Panc1 (cell line): Measurements from ENCODE around the gene LIN7C.

Source experiments
- POLR2AphosphoS5 ChIP-seq: IDR thresholded peaks from 2 replicates; pipeline ENCODE4 v1.6.1; 2012; ENCODE audit warnings: mild to moderate bottlenecking, low read depth, low read length, moderate library complexity
- SIN3A ChIP-seq: IDR thresholded peaks from 2 replicates; pipeline ENCODE4 v1.6.1; 2012; ENCODE audit warnings: low read depth, mild to moderate bottlenecking, low read length, moderate library complexity, borderline replicate concordance; ENCODE audit not compliant: insufficient read depth
- TCF7L2 ChIP-seq: IDR thresholded peaks from 2 replicates; pipeline ENCODE4 v1.6.1; 2011; ENCODE audit warnings: mild to moderate bottlenecking, low read depth, low read length, inconsistent platforms
- TF ChIP-seq, protein P1 (sequence below): fragments of 450-650 bp; IDR thresholded peaks from 2 replicates; pipeline ENCODE4 v1.5.1; 2017; ENCODE audit warnings: mild to moderate bottlenecking
- TF ChIP-seq, protein P2 (sequence below), 2 experiments: IDR thresholded peaks; 2 replicates each; pipeline ENCODE4 v1.6.1; 2011 to 2012; ENCODE audit warnings: low read depth in 2 of 2, control low read depth in 1 of 2, low read length in 1 of 2, mild to moderate bottlenecking in 1 of 2, moderate library complexity in 1 of 2; ENCODE audit not compliant: insufficient read depth in 1 of 2

DNA sequence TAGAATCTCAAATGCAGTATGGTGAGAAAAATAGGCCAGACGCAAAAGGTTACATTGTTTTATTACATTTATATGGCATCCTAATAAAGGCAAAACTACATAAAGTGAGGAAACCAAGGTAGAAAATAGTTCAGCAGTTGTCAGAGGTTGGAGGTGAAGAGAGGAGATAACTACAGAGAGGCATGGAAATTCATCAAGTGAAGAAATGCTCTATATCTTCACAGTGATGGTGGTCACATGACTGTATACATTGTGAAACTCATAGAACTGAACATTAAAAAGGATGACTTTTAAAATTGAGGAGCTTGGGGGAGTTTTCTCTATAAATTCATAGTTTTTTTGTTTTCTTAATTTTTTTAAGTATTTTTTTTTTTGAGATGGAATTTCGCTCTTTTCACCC lies 48.4 kb downstream of the LIN7C start:
- TF ChIP-seq, protein P1, sequence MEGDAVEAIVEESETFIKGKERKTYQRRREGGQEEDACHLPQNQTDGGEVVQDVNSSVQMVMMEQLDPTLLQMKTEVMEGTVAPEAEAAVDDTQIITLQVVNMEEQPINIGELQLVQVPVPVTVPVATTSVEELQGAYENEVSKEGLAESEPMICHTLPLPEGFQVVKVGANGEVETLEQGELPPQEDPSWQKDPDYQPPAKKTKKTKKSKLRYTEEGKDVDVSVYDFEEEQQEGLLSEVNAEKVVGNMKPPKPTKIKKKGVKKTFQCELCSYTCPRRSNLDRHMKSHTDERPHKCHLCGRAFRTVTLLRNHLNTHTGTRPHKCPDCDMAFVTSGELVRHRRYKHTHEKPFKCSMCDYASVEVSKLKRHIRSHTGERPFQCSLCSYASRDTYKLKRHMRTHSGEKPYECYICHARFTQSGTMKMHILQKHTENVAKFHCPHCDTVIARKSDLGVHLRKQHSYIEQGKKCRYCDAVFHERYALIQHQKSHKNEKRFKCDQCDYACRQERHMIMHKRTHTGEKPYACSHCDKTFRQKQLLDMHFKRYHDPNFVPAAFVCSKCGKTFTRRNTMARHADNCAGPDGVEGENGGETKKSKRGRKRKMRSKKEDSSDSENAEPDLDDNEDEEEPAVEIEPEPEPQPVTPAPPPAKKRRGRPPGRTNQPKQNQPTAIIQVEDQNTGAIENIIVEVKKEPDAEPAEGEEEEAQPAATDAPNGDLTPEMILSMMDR = no peak
- TF ChIP-seq SIN3A (no peak), POLR2AphosphoS5 (no peak), TCF7L2 (no peak)
- TF ChIP-seq, protein P2, sequence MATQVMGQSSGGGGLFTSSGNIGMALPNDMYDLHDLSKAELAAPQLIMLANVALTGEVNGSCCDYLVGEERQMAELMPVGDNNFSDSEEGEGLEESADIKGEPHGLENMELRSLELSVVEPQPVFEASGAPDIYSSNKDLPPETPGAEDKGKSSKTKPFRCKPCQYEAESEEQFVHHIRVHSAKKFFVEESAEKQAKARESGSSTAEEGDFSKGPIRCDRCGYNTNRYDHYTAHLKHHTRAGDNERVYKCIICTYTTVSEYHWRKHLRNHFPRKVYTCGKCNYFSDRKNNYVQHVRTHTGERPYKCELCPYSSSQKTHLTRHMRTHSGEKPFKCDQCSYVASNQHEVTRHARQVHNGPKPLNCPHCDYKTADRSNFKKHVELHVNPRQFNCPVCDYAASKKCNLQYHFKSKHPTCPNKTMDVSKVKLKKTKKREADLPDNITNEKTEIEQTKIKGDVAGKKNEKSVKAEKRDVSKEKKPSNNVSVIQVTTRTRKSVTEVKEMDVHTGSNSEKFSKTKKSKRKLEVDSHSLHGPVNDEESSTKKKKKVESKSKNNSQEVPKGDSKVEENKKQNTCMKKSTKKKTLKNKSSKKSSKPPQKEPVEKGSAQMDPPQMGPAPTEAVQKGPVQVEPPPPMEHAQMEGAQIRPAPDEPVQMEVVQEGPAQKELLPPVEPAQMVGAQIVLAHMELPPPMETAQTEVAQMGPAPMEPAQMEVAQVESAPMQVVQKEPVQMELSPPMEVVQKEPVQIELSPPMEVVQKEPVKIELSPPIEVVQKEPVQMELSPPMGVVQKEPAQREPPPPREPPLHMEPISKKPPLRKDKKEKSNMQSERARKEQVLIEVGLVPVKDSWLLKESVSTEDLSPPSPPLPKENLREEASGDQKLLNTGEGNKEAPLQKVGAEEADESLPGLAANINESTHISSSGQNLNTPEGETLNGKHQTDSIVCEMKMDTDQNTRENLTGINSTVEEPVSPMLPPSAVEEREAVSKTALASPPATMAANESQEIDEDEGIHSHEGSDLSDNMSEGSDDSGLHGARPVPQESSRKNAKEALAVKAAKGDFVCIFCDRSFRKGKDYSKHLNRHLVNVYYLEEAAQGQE (IDR thresholded peaks at IDR 0.05; ENCODE audit: insufficient read depth in 1 of 2, low read depth in 2 of 2, low read length in 1 of 2) = no peak
